ENCODE measurements around the gene ZNF280B. TPM values are rescaled to one million over a fixed set of nuclear protein-coding genes. Genes with fewer than 3 reads are reported as not detected.
A peak's percentile ranks its signal among the peaks of the same experiment; 100 is the strongest.

Gene ZNF280B
- total and polyA plus RNA-seq, 9 of the 15 experiments (the other 6 are each of a cell fraction or from before 2014, with no cell fraction given) = 7.7 to 29.9 (median 20.0) TPM

GRCh38 chr22:22520667-22521602, 12.4 kb upstream of the ZNF280B start:
- CTCF ChIA-PET (ENCODE audit: low intra/inter-chr PET ratio) = interaction anchor here (0.5 to 3.0 kb wide), 7 partner anchors 11 to 435 kb away, joined by 3 to 16 read pairs (median 3); partner anchors contain the start of gene PRAME
- peak; percentile 51 for ATAC-seq
- Histone ChIP-seq H3K4me2 (ENCODE audit: insufficient read depth, low read length) (peak overlapping the region; percentile 82), H3K9me3 (replicated peaks; ENCODE audit: control insufficient read depth, insufficient read depth, low read depth, low read length) (no peaks in the 10 kb centered on the region; the same call in 1 of the 2 replicates), H3K27me3 (ENCODE audit: control insufficient read depth in 2 of 2, insufficient read depth in 2 of 2, low read length in 2 of 2) (no peaks in the 10 kb centered on the region), H4K20me1 (replicated peaks; ENCODE audit: control insufficient read depth, insufficient read depth, low read length) (no peaks in the 10 kb centered on the region), H3K27ac (ENCODE audit: extremely low read depth, low read depth, low read length) (peak overlapping the region; percentile 61), H3K9ac (ENCODE audit: insufficient read depth in 1 of 2, low read depth in 2 of 2, low read length in 2 of 2) (peak overlapping the region; percentile 70 to 86; a peak in 3 of 4 replicates), H3K36me3 (ENCODE audit: control insufficient read depth, insufficient read depth, low read length) (peaks cover 16% of the 10 kb centered on the region; the same call in 1 of the 3 replicates), H2AFZ (ENCODE audit: low read depth, low read length) (peak overlapping the region; percentile 88), H3K9me1 (ENCODE audit: control insufficient read depth, insufficient read depth, low read length) (peaks cover 4% of the 10 kb centered on the region), H3K79me2 (ENCODE audit: control insufficient read depth, insufficient read depth, low read length) (peaks cover 20% of the 10 kb centered on the region), H3K4me3 (peak overlapping the region; percentile 41; the same call in 1 of the 2 replicates), H3K4me1 (replicated peaks in 1 of 2; ENCODE audit: control insufficient read depth in 2 of 2, insufficient read depth in 2 of 2, low read length in 2 of 2) (peaks cover 27 to 30% of the 10 kb centered on the region in 2 experiments)
- peak; percentile 65 for FAIRE-seq
- DNase-seq (ENCODE audit: extremely low read depth in 1 of 4, low spot score in 3 of 4) = peak; percentile 84 to 93 (median 86)
- intact Hi-C loops (cut with micrococcal nuclease) = loop anchor here (1.0 kb wide), 2 partner anchors 13 to 38 kb away; partner anchors contain the start of genes PRAME and ZNF280B
- in situ Hi-C loops (cut with MboI) = no loop called here
- POLR2A ChIA-PET = interaction anchor here (0.6 to 14.7 kb wide), 32 partner anchors 11 to 802 kb away, joined by 3 to 289 read pairs (median 6); partner anchors contain the start of genes PRAME and ZNF280B
- TSS peak; percentile 82 for BruUV-seq (replicated peaks)
- WGBS (ENCODE audit: insufficient coverage, low coverage, missing lambda C conversion rate) = 28% methylated on average over 12 of the region's 12 CpGs
- no peak for TF ChIP-seq ZNF57 (CRISPR knock-in tag; IDR thresholded peaks at IDR 0.05)
- no peak for TF ChIP-seq NCOR1 (IDR thresholded peaks at IDR 0.05)
- TF ChIP-seq RNF219 (CRISPR knock-in tag; IDR thresholded peaks at IDR 0.05) = no peak
- no peak for TF ChIP-seq PHF21A (IDR thresholded peaks at IDR 0.05; ENCODE audit: borderline replicate concordance, low read depth)
- TF ChIP-seq ZNF174 (CRISPR knock-in tag; IDR thresholded peaks at IDR 0.05) = no peak
- no peak for TF ChIP-seq ETV1 (tag; conservative IDR thresholded peaks at IDR 0.05; ENCODE audit: low read depth)
- no peak for TF ChIP-seq ZNF699 (CRISPR knock-in tag; IDR thresholded peaks at IDR 0.05; ENCODE audit: insufficient replicate concordance)
- no peak for TF ChIP-seq ZNF707 (CRISPR knock-in tag; conservative IDR thresholded peaks at IDR 0.05)
- TF ChIP-seq FOS (IDR thresholded peaks at IDR 0.05; ENCODE audit: extremely low read depth, insufficient read length) = no peak
- no peak for TF ChIP-seq RFX7 (CRISPR knock-in tag; IDR thresholded peaks at IDR 0.05)
- no peak for TF ChIP-seq ZNF696 (CRISPR knock-in tag; conservative IDR thresholded peaks at IDR 0.05)
- TF ChIP-seq KDM1A (IDR thresholded peaks at IDR 0.05) = no peak
- no peak for TF ChIP-seq SMARCA5 (IDR thresholded peaks at IDR 0.05)
- no peak for TF ChIP-seq NFIC (IDR thresholded peaks at IDR 0.05)
- TF ChIP-seq ZNF347 (CRISPR knock-in tag; IDR thresholded peaks at IDR 0.05; ENCODE audit: low read depth) = no peak
- no peak for TF ChIP-seq PKNOX1 (IDR thresholded peaks at IDR 0.05)
- no peak for TF ChIP-seq ZNF436 (CRISPR knock-in tag; IDR thresholded peaks at IDR 0.05)
- no peak for TF ChIP-seq MEIS2 (IDR thresholded peaks at IDR 0.05; ENCODE audit: partially characterized antibody)
- no peak for TF ChIP-seq ZNF431 (CRISPR knock-in tag; IDR thresholded peaks at IDR 0.05)
- TF ChIP-seq GABPB1 (CRISPR knock-in tag; IDR thresholded peaks at IDR 0.05) = peak; percentile 72; the same call in 1 of the 2 replicates
- TF ChIP-seq NRF1 (conservative IDR thresholded peaks at IDR 0.05 in 1 of 2, IDR thresholded peaks at IDR 0.05 in 1 of 2) = no peak

All from K562 (cell line).